Activated CD4-positive, alpha-beta T cell treated with anti-CD3 and anti-CD28 coated beads for 48 hours (primary cell): ENCODE data around the gene MPZ.
A peak's percentile ranks its signal among the peaks of the same experiment; 100 is the strongest.
"Not testable (repeated sequence)": the region's sequence is repeated elsewhere in the genome, so short reads cannot be mapped to it uniquely, and the experiment has no call there.

Experiments
- DNase-seq: peaks from one replicate; pipeline ENCODE4 v3.0.0-alpha.2; 2020

The MPZ gene

GRCh38 chr1:161309868-161310267 is at the start of gene MPZ:
Gene MPZ (minus strand): TSS chr1:161309968. CDS start chr1:161309905, 63 bp downstream.
- no peak for DNase-seq

GRCh38 chr1:161359291-161359690 is 49.5 kb upstream of the MPZ start:
- DNase-seq = no peak

DNA sequence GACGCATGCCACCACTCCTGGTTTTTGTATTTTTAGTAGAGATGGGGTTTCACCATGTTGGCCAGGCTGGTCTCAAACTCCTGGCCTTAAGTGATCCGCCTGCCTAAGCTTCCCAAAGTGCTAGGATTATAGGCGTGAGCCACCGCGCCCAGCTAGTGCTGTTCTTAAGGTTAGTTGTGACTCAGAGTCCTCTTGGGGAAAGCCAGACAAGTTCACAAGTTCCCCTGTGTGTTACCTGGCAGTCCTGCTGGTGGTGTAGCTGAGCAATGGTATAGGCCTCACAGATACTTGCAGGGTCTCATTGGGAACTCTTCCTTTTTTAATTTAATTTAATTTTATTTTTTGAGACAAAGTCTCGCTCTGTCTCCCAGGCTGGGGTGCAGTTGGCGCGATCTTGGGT is 47.3 kb upstream of the MPZ start:
- no peak for DNase-seq

DNA sequence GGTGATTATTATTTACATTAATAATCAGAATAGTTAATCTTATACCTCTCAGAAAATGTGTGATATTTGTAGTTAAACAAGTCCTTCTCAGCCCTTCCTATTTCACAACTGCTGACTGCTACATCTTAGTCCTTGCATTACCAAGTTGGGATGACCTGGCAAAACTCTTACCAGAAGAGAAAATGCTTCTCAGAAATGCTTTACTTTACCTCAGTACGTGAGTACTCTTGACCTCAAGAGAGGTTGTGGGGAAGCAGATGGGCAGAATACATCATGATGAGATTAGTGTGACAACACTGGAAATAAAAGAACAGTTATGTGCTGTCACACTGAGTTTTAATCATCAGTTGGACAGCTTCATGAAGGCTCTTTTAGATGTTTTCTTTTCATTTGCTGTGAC is 41.7 kb upstream of the MPZ start:
- no peak for DNase-seq

DNA sequence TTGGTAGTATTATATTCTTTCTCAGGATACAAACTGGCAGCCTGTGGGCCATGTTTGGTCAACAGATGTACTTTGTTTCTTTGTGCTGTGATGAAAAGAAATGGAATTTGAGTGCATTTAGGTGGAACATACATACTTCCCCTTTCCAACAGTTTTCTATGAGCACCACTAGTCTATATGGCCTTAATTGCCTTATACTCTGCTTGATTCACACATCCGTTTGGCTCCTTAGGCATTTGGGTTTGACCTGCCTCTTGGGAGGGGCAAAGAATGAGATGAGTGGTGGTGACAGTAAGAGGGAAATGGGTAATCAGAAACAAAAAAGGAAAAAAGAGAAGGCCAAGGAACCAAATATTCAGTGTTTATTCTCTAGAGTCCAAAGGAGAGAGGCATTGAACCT is 40.9 kb upstream of the MPZ start:
- DNase-seq = no peak

GRCh38 chr1:161342821-161343220 is 33.1 kb upstream of the MPZ start:
- DNase-seq = no peak

DNA sequence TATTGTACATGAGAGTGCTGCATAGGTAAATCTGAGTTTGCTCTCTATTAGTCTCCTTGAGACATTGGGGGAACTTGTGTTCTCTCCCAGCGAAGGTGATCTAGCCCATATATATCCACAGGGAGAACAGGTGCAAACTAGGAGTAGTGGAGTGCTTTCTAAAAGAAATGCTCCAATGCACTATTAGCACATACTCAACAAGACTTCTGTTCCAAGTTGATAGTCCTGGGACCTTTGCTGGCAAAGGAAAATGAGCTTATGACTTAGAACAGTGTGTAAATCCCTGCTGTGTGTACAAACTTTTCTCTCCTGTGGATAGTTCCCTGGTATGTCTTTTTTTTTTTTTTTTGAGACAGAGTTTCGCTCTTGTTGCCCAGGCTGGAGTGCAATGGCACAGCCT is 32.4 kb upstream of the MPZ start:
- no peak for DNase-seq

DNA sequence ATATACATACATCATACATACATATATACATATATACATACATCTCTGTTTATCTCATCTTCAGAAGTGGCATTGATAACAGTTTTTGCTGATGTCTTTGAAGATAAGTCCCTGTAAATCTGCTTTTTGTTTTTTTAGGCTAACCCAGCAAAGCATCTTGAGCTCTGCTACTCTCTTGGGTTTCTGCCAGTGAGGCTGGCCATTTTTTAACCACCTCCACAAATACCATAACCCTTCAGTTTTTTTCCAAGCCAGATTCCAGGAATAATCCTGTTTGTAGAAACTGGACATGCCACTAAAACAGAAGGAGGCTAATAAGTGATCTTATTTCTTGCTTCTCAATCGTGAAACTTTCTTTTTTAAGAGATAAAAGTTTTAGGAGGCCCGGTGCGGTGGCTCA is 26.0 kb upstream of the MPZ start:
- DNase-seq = no peak

DNA sequence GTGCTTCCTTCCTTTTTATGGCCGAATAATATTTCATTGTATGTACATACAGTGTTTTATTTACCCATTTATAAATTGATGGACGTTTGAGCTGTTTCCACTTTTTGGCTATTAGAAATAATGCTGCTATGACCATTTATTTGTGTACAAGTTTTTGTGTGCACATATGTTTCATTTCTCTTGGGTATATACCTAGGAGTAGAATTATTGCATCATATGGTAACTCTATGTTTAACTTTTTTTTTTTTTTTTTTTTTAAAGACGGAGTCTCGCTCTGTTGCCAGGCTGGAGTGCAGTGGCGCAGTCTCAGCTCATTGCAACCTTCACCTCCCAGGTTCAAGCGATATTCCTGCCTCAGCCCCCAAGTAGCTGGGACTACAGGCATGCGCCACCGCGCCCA is 23.4 kb upstream of the MPZ start:
- DNase-seq = no peak

DNA sequence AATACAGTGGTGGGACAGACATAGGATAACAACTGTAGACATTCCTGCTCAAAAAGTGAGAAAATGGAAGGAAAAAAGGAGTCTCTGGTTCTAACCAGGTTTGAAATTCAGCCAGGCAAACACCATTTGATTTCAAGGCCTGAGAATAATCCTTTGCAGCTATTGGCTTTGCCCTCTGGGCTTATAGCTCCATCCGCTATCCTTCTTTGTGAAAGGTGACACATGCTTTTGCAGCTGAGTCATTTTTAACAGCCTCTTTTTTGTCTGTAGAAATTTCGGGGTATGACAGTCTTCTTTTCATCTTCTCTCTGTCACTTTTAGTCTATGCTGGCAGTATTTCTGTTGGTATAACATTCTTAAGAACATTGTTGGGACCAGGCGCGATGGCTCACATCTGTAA is 20.6 kb upstream of the MPZ start:
- no peak for DNase-seq

DNA sequence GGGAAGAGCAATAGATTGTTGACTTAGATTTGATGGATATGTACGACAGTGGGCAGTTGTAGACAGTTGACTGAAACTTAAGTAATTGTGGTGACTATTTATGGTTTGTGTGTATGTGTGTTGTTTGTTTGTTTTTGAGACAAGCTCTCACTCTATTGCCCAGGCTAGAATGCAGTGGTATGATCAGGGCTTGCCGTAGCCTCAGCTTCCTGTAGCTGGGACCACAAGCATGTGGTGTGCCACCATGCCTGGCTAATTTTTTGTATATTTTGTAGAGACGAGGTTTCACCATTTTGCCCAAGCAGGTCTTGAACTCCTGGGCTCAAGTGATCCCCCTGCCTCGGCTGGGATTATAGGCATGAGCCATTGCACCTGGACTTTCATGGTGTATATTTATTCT is 14.3 kb upstream of the MPZ start:
- DNase-seq = no peak

- DNase-seq = not testable (repeated sequence)
These were observed 6.3 kb upstream of the MPZ start for GRCh38 chr1:161315841-161316674.

DNA sequence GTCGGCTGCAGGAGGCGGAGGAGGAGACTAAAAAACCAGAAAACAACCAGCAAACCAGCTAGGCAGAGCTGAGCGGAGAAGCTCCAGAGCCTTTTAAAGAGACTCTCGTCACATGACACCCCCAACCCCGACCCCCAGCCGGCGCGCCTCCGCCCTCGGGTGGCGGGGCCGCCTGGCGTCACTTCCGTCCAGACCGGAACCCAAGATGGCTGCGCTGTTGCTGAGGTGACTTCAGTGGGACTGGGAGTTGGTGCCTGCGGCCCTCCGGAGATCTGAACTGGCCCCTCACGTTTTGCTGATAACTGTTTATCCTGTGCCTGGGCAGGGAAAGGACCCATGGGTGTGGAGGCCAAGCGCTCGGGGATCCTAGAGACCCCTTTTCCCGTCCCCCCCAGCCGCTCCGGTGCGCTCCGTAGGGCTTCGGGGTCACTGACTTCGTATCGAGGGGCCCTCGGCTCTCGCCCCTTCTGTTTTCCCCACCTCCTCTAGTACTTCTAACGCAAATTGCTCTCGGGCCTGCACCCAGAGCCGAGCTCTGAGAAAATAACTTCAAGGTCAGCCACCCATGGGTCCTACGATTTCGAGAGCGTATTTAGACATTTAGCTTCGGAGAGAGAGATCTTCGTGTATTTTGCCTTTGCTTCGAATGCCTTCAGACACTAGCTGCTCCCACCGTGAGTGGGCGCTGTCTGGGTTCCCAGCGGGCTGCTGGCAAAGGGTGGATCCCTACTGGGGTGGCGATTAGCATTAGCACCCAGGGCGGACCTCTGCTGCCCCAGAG is 4.6 kb upstream of the MPZ start, which contains the start of gene SDHC:
Gene SDHC (plus strand): TSS at position 181 of the 781 bp plus-strand sequence. CDS start 25 bp downstream, at position 206.
- peak; percentile 90 for DNase-seq

GRCh38 chr1:161313554-161314200 is 3.9 kb upstream of the MPZ start:
- DNase-seq = no peak

DNA sequence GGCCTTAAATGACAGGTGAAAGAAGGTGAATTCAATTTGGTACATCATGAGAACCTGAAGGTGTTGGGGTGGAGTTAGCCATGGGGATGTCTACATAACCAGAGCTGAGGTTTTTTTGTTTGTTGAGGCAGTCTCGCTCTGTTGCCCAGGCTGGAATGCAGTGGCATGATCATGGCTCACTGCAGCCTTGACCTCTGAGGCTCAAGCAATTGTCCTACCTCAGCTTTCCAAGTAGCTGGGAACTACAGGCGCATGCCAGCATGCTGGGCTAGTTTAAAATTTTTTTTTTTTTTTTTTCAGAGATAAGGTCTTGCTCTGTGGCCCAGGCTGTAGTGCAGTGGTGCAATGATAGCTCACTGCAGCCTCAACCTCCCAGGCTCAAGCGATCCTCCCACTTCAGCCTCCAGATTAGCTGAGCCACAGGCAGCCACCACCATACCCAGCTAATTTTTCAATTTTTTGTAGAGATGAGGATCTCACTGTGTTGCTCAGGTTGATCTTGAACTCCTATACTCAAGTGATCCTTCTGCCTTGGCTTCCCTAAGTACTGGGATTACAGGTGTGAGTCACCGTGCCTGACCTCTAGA is 1.9 kb upstream of the MPZ start:
- no peak for DNase-seq

- no peak for DNase-seq
These were observed 1.7 kb downstream of the MPZ start for GRCh38 chr1:161307892-161308638.

DNA sequence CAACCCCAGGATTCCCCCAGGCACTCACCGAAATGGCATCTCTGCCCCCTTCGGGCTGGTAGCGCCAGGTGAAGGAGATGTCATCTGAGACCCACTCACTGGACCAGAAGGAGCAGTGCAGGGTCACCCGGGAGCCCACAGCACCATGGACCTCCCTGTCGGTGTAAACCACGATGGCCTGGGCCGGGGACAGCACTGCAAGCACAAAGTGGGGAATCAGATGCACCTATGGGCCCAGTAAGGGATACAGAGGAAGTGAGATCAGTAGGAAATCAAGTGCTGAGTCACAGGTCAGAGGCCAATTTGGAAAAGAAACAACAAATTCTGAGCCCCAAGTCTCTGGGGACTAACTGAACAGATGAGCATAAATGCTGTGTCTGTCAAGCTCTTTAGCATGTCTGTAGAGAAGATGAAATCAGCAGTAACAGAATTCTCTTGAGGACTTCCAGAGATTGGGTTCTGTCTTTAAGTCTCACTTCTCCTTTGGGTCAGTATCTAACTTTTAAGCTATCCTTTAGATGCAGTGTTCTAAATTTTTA is 2.5 kb downstream of the MPZ start:
- DNase-seq = no peak

DNA sequence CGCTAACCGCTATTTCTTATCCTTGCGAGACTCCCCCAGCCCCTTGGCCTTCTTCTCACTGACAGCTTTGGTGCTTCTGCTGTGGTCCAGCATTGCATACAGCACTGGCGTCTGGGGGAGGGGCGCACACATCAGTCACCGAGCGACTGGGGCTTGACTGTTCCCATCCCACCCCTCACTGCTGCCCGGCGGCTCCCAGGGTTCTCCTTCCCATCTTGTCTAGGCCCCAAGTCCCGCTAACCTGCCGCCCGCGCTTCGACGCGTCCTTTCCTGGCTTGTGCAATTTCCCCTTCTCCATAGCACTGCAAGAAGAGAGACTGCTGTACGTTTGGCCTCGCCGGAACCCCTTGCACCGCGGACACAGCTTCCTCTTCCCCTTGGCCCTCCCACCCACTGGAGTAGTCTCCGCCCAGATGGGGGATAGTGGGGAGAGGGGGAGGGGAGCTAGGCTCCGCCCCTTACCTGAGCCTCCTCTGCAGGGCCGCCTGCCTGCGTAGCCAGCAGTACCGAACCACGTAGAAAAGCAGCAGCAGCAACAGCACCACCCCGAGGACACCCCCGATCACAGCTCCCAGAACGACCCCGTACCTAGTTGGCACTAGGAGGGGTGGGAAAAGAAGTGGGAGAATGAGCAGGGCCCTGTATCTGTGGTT is 3.8 kb downstream of the MPZ start:
- DNase-seq = peak; percentile 90

GRCh38 chr1:161304927-161305866 is 4.6 kb downstream of the MPZ start:
- DNase-seq = peak; percentile 14

- DNase-seq = no peak
These were observed 9.3 kb downstream of the MPZ start for GRCh38 chr1:161300478-161300877.
